Activated T-helper 1 cell treated with anti-CD3 and anti-CD28 coated beads, Interleukin-12 subunit alpha, Interleukin-12 subunit beta, Interleukin-2, Interleukin-4 antibody, amounts not matched to agents 30 ng/mL and 10 ng/mL and 1 ng/mL, durations not matched to agents 14 hours and 24 hours and 36 hours (primary cell): ENCODE results near the gene CYFIP1. TPM values are rescaled to one million over a fixed set of nuclear protein-coding genes. Genes with fewer than 3 reads are reported as not detected.

ENCODE experiments used
- DNase-seq: peaks from one replicate; pipeline ENCODE4 v3.0.0; 2021; ENCODE audit warnings: low spot score
- H3K27ac Mint-ChIP-seq: one replicate; pipeline ENCODE4 v1.8.0; 2021; ENCODE audit warnings: mild to moderate bottlenecking, mixed read lengths
- H3K27me3 Mint-ChIP-seq: one replicate; pipeline ENCODE4 v1.8.0; 2022; ENCODE audit warnings: mild to moderate bottlenecking, moderate library complexity, mixed read lengths; ENCODE audit not compliant: insufficient read depth
- H3K36me3 Mint-ChIP-seq: one replicate; pipeline ENCODE4 v1.8.0; 2021; ENCODE audit warnings: low read depth, mixed read lengths
- H3K4me1 Mint-ChIP-seq: one replicate; pipeline ENCODE4 v1.8.0; 2021; ENCODE audit warnings: low read depth, mixed read lengths
- H3K4me3 Mint-ChIP-seq: one replicate; pipeline ENCODE4 v1.8.0; 2021; ENCODE audit warnings: mild to moderate bottlenecking, moderate library complexity, mixed read lengths
- H3K9me3 Mint-ChIP-seq: one replicate; pipeline ENCODE4 v1.8.0; 2021; ENCODE audit warnings: mixed read lengths
- intact Hi-C: fragments of 100-400 bp; cut with micrococcal nuclease; formaldehyde crosslinking; loops from one replicate; pipeline ENCODE4 v1.15.1; 2024
- total RNA-seq: library from RNA; stranded (reverse); gene quantifications from 2 replicates; pipeline ENCODE4 v1.2.3, GENCODE V29; 2022

The CYFIP1 gene
- total RNA-seq, 1 donor from 2014 or later: 57.5 TPM

- H3K27ac Mint-ChIP-seq: no peak overlapping the region
- DNase-seq: no peak
- intact Hi-C loops: no loop called here
- H3K4me3 Mint-ChIP-seq: no peak overlapping the region
- no peaks in the 10 kb centered on the region for H3K27me3 Mint-ChIP-seq
- H3K9me3 Mint-ChIP-seq: no peaks in the 10 kb centered on the region
- peaks cover 5% of the 10 kb centered on the region for H3K4me1 Mint-ChIP-seq
- H3K36me3 Mint-ChIP-seq: peaks cover 13% of the 10 kb centered on the region
Observed at GRCh38 chr15:22939051-22939450, 41.1 kb downstream of the CYFIP1 start.

GRCh38 chr15:22936577-22937472 is 43.3 kb downstream of the CYFIP1 start:
- H3K4me1 Mint-ChIP-seq: peaks cover 5% of the 10 kb centered on the region
- no peak for DNase-seq
- intact Hi-C loops: no loop called here
- H3K9me3 Mint-ChIP-seq: no peaks in the 10 kb centered on the region
- no peaks in the 10 kb centered on the region for H3K27me3 Mint-ChIP-seq
- peaks cover 13% of the 10 kb centered on the region for H3K36me3 Mint-ChIP-seq
- no peak overlapping the region for H3K27ac Mint-ChIP-seq
- H3K4me3 Mint-ChIP-seq: no peak overlapping the region

- H3K27me3 Mint-ChIP-seq: no peaks in the 10 kb centered on the region
- no peaks in the 10 kb centered on the region for H3K9me3 Mint-ChIP-seq
- no peak for DNase-seq
- no peak overlapping the region for H3K4me3 Mint-ChIP-seq
- intact Hi-C loops: no loop called here
- H3K27ac Mint-ChIP-seq: no peak overlapping the region
- H3K4me1 Mint-ChIP-seq: peaks cover 5% of the 10 kb centered on the region
- H3K36me3 Mint-ChIP-seq: peaks cover 15% of the 10 kb centered on the region
Observed at GRCh38 chr15:22933641-22934061, 46.5 kb downstream of the CYFIP1 start.

GRCh38 chr15:22931784-22932536 is 48.2 kb downstream of the CYFIP1 start:
- H3K9me3 Mint-ChIP-seq: no peaks in the 10 kb centered on the region
- H3K27ac Mint-ChIP-seq: no peak overlapping the region
- no peak for DNase-seq
- H3K4me3 Mint-ChIP-seq: no peak overlapping the region
- peaks cover 3% of the 10 kb centered on the region for H3K4me1 Mint-ChIP-seq
- intact Hi-C loops: no loop called here
- no peaks in the 10 kb centered on the region for H3K27me3 Mint-ChIP-seq
- peaks cover 15% of the 10 kb centered on the region for H3K36me3 Mint-ChIP-seq

- Mint-ChIP-seq H3K27ac (no peak overlapping the region), H3K4me1 (no peaks in the 10 kb centered on the region), H3K4me3 (no peak overlapping the region), H3K36me3 (peaks cover 13% of the 10 kb centered on the region), H3K27me3 (no peaks in the 10 kb centered on the region), H3K9me3 (no peaks in the 10 kb centered on the region)
- intact Hi-C loops: no loop called here
- DNase-seq: no peak
Observed at GRCh38 chr15:22930782-22931484, 49.2 kb downstream of the CYFIP1 start.

- no peak overlapping the region for H3K4me3 Mint-ChIP-seq
- H3K27me3 Mint-ChIP-seq: no peaks in the 10 kb centered on the region
- H3K9me3 Mint-ChIP-seq: no peaks in the 10 kb centered on the region
- H3K4me1 Mint-ChIP-seq: no peaks in the 10 kb centered on the region
- H3K27ac Mint-ChIP-seq: no peak overlapping the region
- no peak for DNase-seq
- intact Hi-C loops: no loop called here
- H3K36me3 Mint-ChIP-seq: peaks cover 8% of the 10 kb centered on the region
Observed at GRCh38 chr15:22927761-22928160, 52.4 kb downstream of the CYFIP1 start.

GRCh38 chr15:22925875-22926274 is 54.3 kb downstream of the CYFIP1 start:
- intact Hi-C loops: no loop called here
- no peaks in the 10 kb centered on the region for H3K9me3 Mint-ChIP-seq
- H3K4me1 Mint-ChIP-seq: no peaks in the 10 kb centered on the region
- H3K27ac Mint-ChIP-seq: no peak overlapping the region
- peaks cover 3% of the 10 kb centered on the region for H3K36me3 Mint-ChIP-seq
- H3K27me3 Mint-ChIP-seq: no peaks in the 10 kb centered on the region
- H3K4me3 Mint-ChIP-seq: no peak overlapping the region
- no peak for DNase-seq

- Mint-ChIP-seq H3K27me3 (no peaks in the 10 kb centered on the region), H3K9me3 (no peaks in the 10 kb centered on the region), H3K4me3 (no peak overlapping the region), H3K36me3 (peaks cover 3% of the 10 kb centered on the region), H3K4me1 (no peaks in the 10 kb centered on the region), H3K27ac (no peak overlapping the region)
- intact Hi-C loops: no loop called here
- no peak for DNase-seq
Observed at GRCh38 chr15:22922003-22922402, 58.2 kb downstream of the CYFIP1 start.

- intact Hi-C loops: no loop called here
- no peaks in the 10 kb centered on the region for H3K9me3 Mint-ChIP-seq
- H3K4me3 Mint-ChIP-seq: no peak overlapping the region
- H3K36me3 Mint-ChIP-seq: peaks cover 7% of the 10 kb centered on the region
- no peaks in the 10 kb centered on the region for H3K4me1 Mint-ChIP-seq
- DNase-seq: no peak
- no peak overlapping the region for H3K27ac Mint-ChIP-seq
- no peaks in the 10 kb centered on the region for H3K27me3 Mint-ChIP-seq
Observed at GRCh38 chr15:22919171-22919570, 61.0 kb downstream of the CYFIP1 start.

- no peak for DNase-seq
- no peaks in the 10 kb centered on the region for H3K27me3 Mint-ChIP-seq
- intact Hi-C loops: no loop called here
- no peak overlapping the region for H3K4me3 Mint-ChIP-seq
- no peak overlapping the region for H3K27ac Mint-ChIP-seq
- peaks cover 7% of the 10 kb centered on the region for H3K36me3 Mint-ChIP-seq
- no peaks in the 10 kb centered on the region for H3K4me1 Mint-ChIP-seq
- no peaks in the 10 kb centered on the region for H3K9me3 Mint-ChIP-seq
Observed at GRCh38 chr15:22918596-22919140, 61.5 kb downstream of the CYFIP1 start.

- intact Hi-C loops: no loop called here
- H3K27ac Mint-ChIP-seq: no peak overlapping the region
- no peak for DNase-seq
- no peaks in the 10 kb centered on the region for H3K4me1 Mint-ChIP-seq
- no peaks in the 10 kb centered on the region for H3K27me3 Mint-ChIP-seq
- H3K36me3 Mint-ChIP-seq: peaks cover 7% of the 10 kb centered on the region
- H3K4me3 Mint-ChIP-seq: no peak overlapping the region
- no peaks in the 10 kb centered on the region for H3K9me3 Mint-ChIP-seq
Observed at GRCh38 chr15:22918056-22918455, 62.1 kb downstream of the CYFIP1 start.

- intact Hi-C loops: no loop called here
- DNase-seq: no peak
- Mint-ChIP-seq H3K36me3 (peaks cover 5% of the 10 kb centered on the region), H3K27ac (no peak overlapping the region), H3K4me3 (no peak overlapping the region), H3K27me3 (no peaks in the 10 kb centered on the region), H3K9me3 (no peaks in the 10 kb centered on the region), H3K4me1 (no peaks in the 10 kb centered on the region)
Observed at GRCh38 chr15:22917556-22917955, 62.6 kb downstream of the CYFIP1 start.
